Cardiac fibroblast (primary cell): Measurements from ENCODE around the gene DGAT2.

Experiments used
- DNase-seq, 2 donors: peaks; one replicate each; pipeline versions ENCODE4 v3.0.0 to v3.0.0-alpha.2; 2010; ENCODE audit warnings: low read depth in 2 of 2
- H3K4me3 ChIP-seq, 2 donors: replicated peaks in 1 of 2; 1 replicate in 1 of 2; 2 replicates in 1 of 2; pipeline ENCODE4 v1.5.1; 2011; ENCODE audit warnings: low read depth in 2 of 2, low read length in 2 of 2, mild to moderate bottlenecking in 2 of 2, moderate library complexity in 1 of 2
- CTCF ChIP-seq: IDR thresholded peaks from one replicate; pipeline ENCODE4 v1.5.1; 2011; ENCODE audit warnings: low read depth, mild to moderate bottlenecking, low read length, inconsistent platforms

DGAT2 gene

DNA sequence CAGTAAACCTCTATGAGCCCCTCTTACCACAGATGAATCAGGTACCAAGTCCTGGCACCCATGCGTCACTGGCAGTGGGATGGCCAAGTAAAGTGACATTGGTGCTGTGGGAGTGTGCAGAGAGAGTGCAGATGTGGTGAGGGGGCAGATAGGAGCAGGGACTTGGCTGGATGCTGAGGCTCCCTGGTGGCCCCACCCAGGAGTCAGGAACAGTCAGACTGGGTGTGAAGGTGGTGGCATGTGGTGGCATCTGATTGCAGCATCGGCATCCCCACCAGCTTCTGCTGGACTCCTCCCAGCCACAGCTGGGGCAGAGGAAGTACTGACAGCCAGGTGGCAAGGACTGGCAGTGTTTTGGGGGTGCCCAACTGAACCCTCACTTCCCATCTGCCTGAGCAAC lies 11.4 kb downstream of the DGAT2 start:
- TF ChIP-seq CTCF: no peak

DNA sequence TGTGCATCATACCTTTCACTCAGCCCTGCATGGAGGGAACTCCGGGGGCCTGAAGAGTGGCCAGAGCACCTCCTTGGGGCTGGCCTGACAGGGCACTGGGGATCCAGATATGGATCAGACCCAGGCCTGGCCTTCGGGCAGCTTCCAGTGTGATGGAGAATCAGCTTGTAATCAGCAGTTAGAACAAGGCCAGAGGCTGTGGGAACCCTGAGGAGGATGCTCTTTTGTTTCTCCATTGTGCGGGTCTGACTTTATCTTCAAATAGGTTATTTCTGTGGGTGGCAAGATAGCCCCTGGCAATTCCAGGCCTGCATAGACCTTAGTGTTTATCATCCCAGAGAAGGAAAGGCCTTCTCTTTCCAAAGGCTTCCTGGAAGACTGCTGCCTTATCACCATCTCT lies 12.3 kb downstream of the DGAT2 start:
- no peak for DNase-seq
- TF ChIP-seq CTCF: no peak
- H3K4me3 ChIP-seq: no peak overlapping the region

More for the DNA sequence above, 11.4 kb downstream of the DGAT2 start:
- no peak for DNase-seq
- no peak overlapping the region for H3K4me3 ChIP-seq

DNA sequence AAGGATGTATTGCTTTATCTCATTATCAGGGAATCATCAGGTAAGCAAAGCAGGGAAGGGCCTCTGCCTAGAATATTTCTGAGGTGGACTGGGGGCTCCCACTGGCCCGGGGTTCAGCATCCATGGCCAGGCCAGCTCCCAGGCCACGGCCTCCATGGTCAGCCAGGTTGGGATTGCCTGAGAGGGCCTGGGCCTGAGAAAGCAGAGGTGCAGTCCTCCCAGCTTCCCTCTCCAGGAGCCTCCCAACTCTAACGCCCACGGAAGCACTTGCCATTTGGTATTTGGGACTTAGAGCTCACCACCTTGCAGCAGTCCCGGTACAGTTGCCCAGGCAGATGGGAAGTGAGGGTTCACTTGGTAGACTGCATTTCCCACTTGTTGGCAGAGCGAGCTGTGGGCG lies 12.7 kb downstream of the DGAT2 start:
- no peak overlapping the region for H3K4me3 ChIP-seq
- no peak for DNase-seq
- no peak for TF ChIP-seq CTCF

- TF ChIP-seq CTCF: no peak
- H3K4me3 ChIP-seq: no peak overlapping the region
- no peak for DNase-seq
Observed at GRCh38 chr11:75781831-75782230, 13.3 kb downstream of the DGAT2 start.

- no peak for TF ChIP-seq CTCF
- no peak for DNase-seq
- no peak overlapping the region for H3K4me3 ChIP-seq
Observed at GRCh38 chr11:75782540-75783263, 14.1 kb downstream of the DGAT2 start.

GRCh38 chr11:75783416-75784084 lies 15.0 kb downstream of the DGAT2 start:
- no peak for TF ChIP-seq CTCF
- no peak overlapping the region for H3K4me3 ChIP-seq
- DNase-seq: no peak
